A549 (cell line): Measurements from ENCODE around the gene RBFOX1. TPM values are rescaled to one million over a fixed set of nuclear protein-coding genes. Genes with fewer than 3 reads are reported as not detected.

ENCODE experiments used
- ATAC-seq, 2 experiments: fragments of 200-7000 bp in 1 of 2; fragments of >200 bp in 1 of 2; cut with Nextera tagmentation in 1 of 2; cut with Tn5 transposase in 1 of 2; 3 replicates each; pipeline versions ENCODE4 v1.8.0 to v1.9.1; 2018 to 2020; ENCODE audit warnings: mild to moderate bottlenecking in 1 of 2, moderate library complexity in 1 of 2
- CTCF ChIA-PET: fragments of 300-600 bp; sonication (Branson Sonifier 250); formaldehyde crosslinking; extraction: SDS; loops from one replicate; lab custom pipeline; 2021; ENCODE audit warnings: antibody characterized with exemption, inconsistent platforms; lab: Yijun Ruan, JAX
- POLR2A ChIA-PET: fragments of 350-600 bp; formaldehyde crosslinking; extraction: SDS; loops from one replicate; lab custom pipeline; 2021; ENCODE audit warnings: antibody characterized with exemption, inconsistent platforms; lab: Yijun Ruan, JAX
- DNase-seq, 2 experiments: peaks; one replicate each; pipeline versions ENCODE4 v3.0.0 to v3.0.0-alpha.2; 2011 to 2016; ENCODE audit warnings: low read depth in 1 of 2, low spot score in 1 of 2
- FAIRE-seq: peaks from 2 replicates; lab custom pipeline; 2011; peaks lifted over from hg19 to GRCh38; lab: Jason Lieb, UNC
- H3K27ac ChIP-seq, 2 experiments: fragments of >200 bp; sonication (Bioruptor Twin); formaldehyde crosslinking; 3 replicates each; pipeline ENCODE4 v1.5.1; 2016 to 2017
- H3K4me1 ChIP-seq: fragments of >200 bp; sonication (Bioruptor Twin); formaldehyde crosslinking; 3 replicates; pipeline ENCODE4 v1.6.1; 2016
- H3K4me2 ChIP-seq: fragments of >200 bp; sonication (Bioruptor Twin); formaldehyde crosslinking; 3 replicates; pipeline ENCODE4 v1.6.1; 2016
- H3K4me3 ChIP-seq: fragments of >200 bp; sonication (Bioruptor Twin); formaldehyde crosslinking; 3 replicates; pipeline ENCODE4 v1.5.1; 2016
- H3K9me3 ChIP-seq: fragments of >200 bp; sonication (Bioruptor Twin); formaldehyde crosslinking; 3 replicates; pipeline ENCODE4 v1.6.1; 2016
- BHLHE40 ChIP-seq: IDR thresholded peaks from 2 replicates; pipeline ENCODE4 v1.6.1; 2012; ENCODE audit warnings: low read depth, low read length, inconsistent platforms
- CBX8 ChIP-seq: fragments of 200-600 bp; sonication (generic); IDR thresholded peaks from 2 replicates; pipeline ENCODE4 v1.6.1; 2016
- CEBPB ChIP-seq, 2 experiments: fragments of >200 bp in 1 of 2; sonication (Bioruptor Twin) in 1 of 2; formaldehyde crosslinking in 1 of 2; IDR thresholded peaks; 2 replicates each; pipeline ENCODE4 v1.6.1; 2012 to 2016
- CHD2 ChIP-seq: fragments of 150-350 bp; IDR thresholded peaks from 2 replicates; pipeline ENCODE4 v1.6.1; 2014; ENCODE audit warnings: low read length; ENCODE audit not compliant: partially characterized antibody
- CHD4 ChIP-seq: fragments of 200-600 bp; sonication (generic); IDR thresholded peaks from 2 replicates; pipeline ENCODE4 v1.6.1; 2016; ENCODE audit warnings: antibody characterized with exemption, mild to moderate bottlenecking, borderline replicate concordance
- EHF ChIP-seq: fragments of 250-450 bp; sonication (Bioruptor Pico); IDR thresholded peaks from 2 replicates; pipeline ENCODE4 v1.5.0; 2020; ENCODE audit warnings: mild to moderate bottlenecking
- ESRRA ChIP-seq: fragments of 150-350 bp; IDR thresholded peaks from 2 replicates; pipeline ENCODE4 v1.6.1; 2014; ENCODE audit warnings: mild to moderate bottlenecking, low read length, borderline replicate concordance
- FOSL2 ChIP-seq, 2 experiments: fragments of 450-650 bp in 1 of 2; fragments of >200 bp in 1 of 2; sonication (Bioruptor Twin) in 1 of 2; formaldehyde crosslinking; IDR thresholded peaks; 2 replicates each; pipeline versions ENCODE4 v1.5.0 to v1.6.1; 2016 to 2020; ENCODE audit warnings: mild to moderate bottlenecking in 1 of 2, moderate library complexity in 1 of 2
- HEYL ChIP-seq: fragments of 250-450 bp; sonication (Bioruptor Pico); IDR thresholded peaks from 2 replicates; pipeline ENCODE4 v1.8.0; 2021; ENCODE audit warnings: mild to moderate bottlenecking, moderate library complexity
- HOXA7 ChIP-seq: fragments of 250-450 bp; sonication (Bioruptor Pico); IDR thresholded peaks from 2 replicates; pipeline ENCODE4 v1.5.0; 2020; ENCODE audit warnings: mild to moderate bottlenecking, moderate library complexity
- HOXB13 ChIP-seq: fragments of 250-450 bp; sonication (Bioruptor Pico); IDR thresholded peaks from 2 replicates; pipeline ENCODE4 v1.5.0; 2020; ENCODE audit warnings: low read depth, mild to moderate bottlenecking, moderate library complexity
- KDM5A ChIP-seq: fragments of 200-600 bp; sonication (generic); IDR thresholded peaks from 2 replicates; pipeline ENCODE4 v1.6.1; 2016; ENCODE audit warnings: antibody characterized with exemption, mild to moderate bottlenecking
- MYC ChIP-seq: IDR thresholded peaks from 2 replicates; pipeline ENCODE4 v1.6.1; 2012; ENCODE audit warnings: mild to moderate bottlenecking, inconsistent platforms, low read length, improper control_type of control experiment, borderline replicate concordance
- POLR2A ChIP-seq: IDR thresholded peaks from 2 replicates; pipeline ENCODE4 v1.6.1; 2012; ENCODE audit warnings: mild to moderate bottlenecking, low read length
- RAD21 ChIP-seq, 2 experiments: fragments of >200 bp in 1 of 2; sonication (Bioruptor Twin) in 1 of 2; formaldehyde crosslinking in 1 of 2; IDR thresholded peaks in 1 of 2; conservative IDR thresholded peaks in 1 of 2; 2 replicates in 1 of 2; 3 replicates in 1 of 2; pipeline ENCODE4 v1.6.1; 2012 to 2018; ENCODE audit warnings: inconsistent platforms in 1 of 2
- RARB ChIP-seq: fragments of 250-450 bp; sonication (Bioruptor Pico); IDR thresholded peaks from 2 replicates; pipeline ENCODE4 v1.8.0; 2021; ENCODE audit warnings: mild to moderate bottlenecking, moderate library complexity
- RNF2 ChIP-seq: fragments of 200-600 bp; sonication (generic); IDR thresholded peaks from 2 replicates; pipeline ENCODE4 v1.6.1; 2016; ENCODE audit warnings: low read depth, mild to moderate bottlenecking, antibody characterized with exemption, moderate library complexity, borderline replicate concordance
- SREBF2 ChIP-seq: fragments of 450-650 bp; IDR thresholded peaks from 2 replicates; pipeline ENCODE4 v1.6.1; 2014; ENCODE audit warnings: mild to moderate bottlenecking, moderate library complexity
- TFCP2L1 ChIP-seq: fragments of 250-450 bp; sonication (Bioruptor Pico); IDR thresholded peaks from 2 replicates; pipeline ENCODE4 v1.5.0; 2021; ENCODE audit warnings: mild to moderate bottlenecking
- TP53 ChIP-seq: fragments of 250-450 bp; sonication (Bioruptor Pico); IDR thresholded peaks from 2 replicates; pipeline ENCODE4 v1.5.0; 2021; ENCODE audit warnings: mild to moderate bottlenecking, moderate library complexity
- ZFP36 ChIP-seq: fragments of 450-650 bp; IDR thresholded peaks from 2 replicates; pipeline ENCODE4 v1.6.1; 2014; ENCODE audit warnings: borderline replicate concordance; ENCODE audit not compliant: partially characterized antibody
- ZSCAN20 ChIP-seq: fragments of 250-450 bp; sonication (Bioruptor Pico); IDR thresholded peaks from 2 replicates; pipeline ENCODE4 v1.8.0; 2022; ENCODE audit warnings: mild to moderate bottlenecking, moderate library complexity
- WGBS: methylation state at CpG from one replicate; pipeline ENCODE4 v1.1.6; 2017; ENCODE audit errors: missing lambda C conversion rate; 5-methylcytosine and 5-hydroxymethylcytosine counted together
- polyA plus RNA-seq, 4 experiments: library from polyadenylated mRNA; depleted of rRNA in 3 of 4; stranded (reverse); fragments of >200 nt; fragmentation: RNase III in 1 of 4; extraction: RNeasy Plus Mini Kit Qiagen cat#74134 plus additional on column Dnase treatment in 1 of 4; gene quantifications; 2 replicates in 3 of 4; 3 replicates in 1 of 4; pipeline ENCODE4 v1.2.3, GENCODE V29; 2011 to 2017
- TF ChIP-seq, protein P1 (sequence below): fragments of >200 bp; sonication (Bioruptor Twin); formaldehyde crosslinking; IDR thresholded peaks from 3 replicates; pipeline ENCODE4 v1.5.1; 2016
- TF ChIP-seq, protein P2 (sequence below): fragments of 250-450 bp; sonication (Bioruptor Pico); IDR thresholded peaks from 2 replicates; pipeline ENCODE4 v1.5.0; 2020; ENCODE audit warnings: low read depth, mild to moderate bottlenecking, moderate library complexity
- TF ChIP-seq, protein P3 (sequence below): IDR thresholded peaks from 2 replicates; pipeline ENCODE4 v1.6.1; 2012
- TF ChIP-seq, protein P4 (sequence below): fragments of 150-350 bp; IDR thresholded peaks from 2 replicates; pipeline ENCODE4 v1.6.1; 2014; ENCODE audit warnings: low read depth, mild to moderate bottlenecking, low read length

RBFOX1 gene
- polyA plus RNA-seq, 2 of the 4 experiments (the other 2 are of a cell fraction) = not detected

DNA sequence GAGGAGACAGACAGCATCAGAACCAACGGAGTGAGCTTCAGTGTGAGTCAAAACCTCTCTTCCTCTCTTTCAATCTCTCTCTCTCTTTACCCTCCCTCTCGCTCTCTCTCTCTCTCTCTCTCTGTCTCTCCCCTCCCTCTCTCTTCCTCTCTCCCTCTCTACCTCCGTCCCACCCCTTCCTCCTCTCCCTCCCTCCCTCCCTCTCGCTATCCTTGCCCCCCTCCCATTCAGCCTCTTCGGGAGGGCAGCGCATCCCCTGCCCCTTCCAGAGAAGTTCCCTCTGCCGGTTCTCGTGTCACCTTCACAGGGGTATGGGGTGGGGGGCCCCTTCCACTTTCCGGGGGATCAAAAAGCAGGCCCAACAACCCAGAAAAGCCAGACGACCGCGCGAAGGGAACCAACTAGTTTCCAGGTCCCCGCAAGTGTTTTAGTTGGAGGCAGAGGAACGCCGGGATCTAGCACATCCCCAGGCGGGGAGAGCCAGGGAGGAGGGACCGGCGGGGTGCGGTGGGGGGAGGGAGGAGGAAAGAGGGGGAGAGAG is 28.9 kb upstream of the RBFOX1 start:
- Histone ChIP-seq H3K27ac (no peak overlapping the region), H3K9me3 (no peaks in the 10 kb centered on the region), H3K4me3 (no peak overlapping the region), H3K4me1 (no peaks in the 10 kb centered on the region), H3K4me2 (no peak overlapping the region)
- no peak for DNase-seq
- no peak for ATAC-seq
- 17% methylated on average over 7 of the region's 20 CpGs for WGBS
- CTCF ChIA-PET = interaction anchor here (0.6 kb wide), 1 partner anchor 160 kb away, joined by 3 read pairs; no protein-coding TSS in a partner anchor
- POLR2A ChIA-PET = no interaction called here
- no peak for FAIRE-seq
- TF ChIP-seq ESRRA = no peak
- no peak for TF ChIP-seq TFCP2L1 (CRISPR knock-in tag)
- no peak for TF ChIP-seq ZFP36
- TF ChIP-seq, protein P1, sequence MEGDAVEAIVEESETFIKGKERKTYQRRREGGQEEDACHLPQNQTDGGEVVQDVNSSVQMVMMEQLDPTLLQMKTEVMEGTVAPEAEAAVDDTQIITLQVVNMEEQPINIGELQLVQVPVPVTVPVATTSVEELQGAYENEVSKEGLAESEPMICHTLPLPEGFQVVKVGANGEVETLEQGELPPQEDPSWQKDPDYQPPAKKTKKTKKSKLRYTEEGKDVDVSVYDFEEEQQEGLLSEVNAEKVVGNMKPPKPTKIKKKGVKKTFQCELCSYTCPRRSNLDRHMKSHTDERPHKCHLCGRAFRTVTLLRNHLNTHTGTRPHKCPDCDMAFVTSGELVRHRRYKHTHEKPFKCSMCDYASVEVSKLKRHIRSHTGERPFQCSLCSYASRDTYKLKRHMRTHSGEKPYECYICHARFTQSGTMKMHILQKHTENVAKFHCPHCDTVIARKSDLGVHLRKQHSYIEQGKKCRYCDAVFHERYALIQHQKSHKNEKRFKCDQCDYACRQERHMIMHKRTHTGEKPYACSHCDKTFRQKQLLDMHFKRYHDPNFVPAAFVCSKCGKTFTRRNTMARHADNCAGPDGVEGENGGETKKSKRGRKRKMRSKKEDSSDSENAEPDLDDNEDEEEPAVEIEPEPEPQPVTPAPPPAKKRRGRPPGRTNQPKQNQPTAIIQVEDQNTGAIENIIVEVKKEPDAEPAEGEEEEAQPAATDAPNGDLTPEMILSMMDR = no peak
- TF ChIP-seq CEBPB (IDR thresholded peaks at IDR 0.05) = no peak
- TF ChIP-seq, protein P2, sequence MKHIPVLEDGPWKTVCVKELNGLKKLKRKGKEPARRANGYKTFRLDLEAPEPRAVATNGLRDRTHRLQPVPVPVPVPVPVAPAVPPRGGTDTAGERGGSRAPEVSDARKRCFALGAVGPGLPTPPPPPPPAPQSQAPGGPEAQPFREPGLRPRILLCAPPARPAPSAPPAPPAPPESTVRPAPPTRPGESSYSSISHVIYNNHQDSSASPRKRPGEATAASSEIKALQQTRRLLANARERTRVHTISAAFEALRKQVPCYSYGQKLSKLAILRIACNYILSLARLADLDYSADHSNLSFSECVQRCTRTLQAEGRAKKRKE (CRISPR knock-in tag) = no peak
- TF ChIP-seq, protein P3, sequence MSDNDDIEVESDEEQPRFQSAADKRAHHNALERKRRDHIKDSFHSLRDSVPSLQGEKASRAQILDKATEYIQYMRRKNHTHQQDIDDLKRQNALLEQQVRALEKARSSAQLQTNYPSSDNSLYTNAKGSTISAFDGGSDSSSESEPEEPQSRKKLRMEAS = no peak
- no peak for TF ChIP-seq RAD21 (conservative IDR thresholded peaks at IDR 0.05 in 1 of 2, IDR thresholded peaks at IDR 0.05 in 1 of 2)
- TF ChIP-seq FOSL2 (IDR thresholded peaks at IDR 0.05) = no peak
- TF ChIP-seq FOSL2 (CRISPR knock-in tag; IDR thresholded peaks at IDR 0.05) = no peak
- no peak for TF ChIP-seq HOXB13
- TF ChIP-seq, protein P4, sequence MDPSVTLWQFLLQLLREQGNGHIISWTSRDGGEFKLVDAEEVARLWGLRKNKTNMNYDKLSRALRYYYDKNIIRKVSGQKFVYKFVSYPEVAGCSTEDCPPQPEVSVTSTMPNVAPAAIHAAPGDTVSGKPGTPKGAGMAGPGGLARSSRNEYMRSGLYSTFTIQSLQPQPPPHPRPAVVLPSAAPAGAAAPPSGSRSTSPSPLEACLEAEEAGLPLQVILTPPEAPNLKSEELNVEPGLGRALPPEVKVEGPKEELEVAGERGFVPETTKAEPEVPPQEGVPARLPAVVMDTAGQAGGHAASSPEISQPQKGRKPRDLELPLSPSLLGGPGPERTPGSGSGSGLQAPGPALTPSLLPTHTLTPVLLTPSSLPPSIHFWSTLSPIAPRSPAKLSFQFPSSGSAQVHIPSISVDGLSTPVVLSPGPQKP = no peak

DNA sequence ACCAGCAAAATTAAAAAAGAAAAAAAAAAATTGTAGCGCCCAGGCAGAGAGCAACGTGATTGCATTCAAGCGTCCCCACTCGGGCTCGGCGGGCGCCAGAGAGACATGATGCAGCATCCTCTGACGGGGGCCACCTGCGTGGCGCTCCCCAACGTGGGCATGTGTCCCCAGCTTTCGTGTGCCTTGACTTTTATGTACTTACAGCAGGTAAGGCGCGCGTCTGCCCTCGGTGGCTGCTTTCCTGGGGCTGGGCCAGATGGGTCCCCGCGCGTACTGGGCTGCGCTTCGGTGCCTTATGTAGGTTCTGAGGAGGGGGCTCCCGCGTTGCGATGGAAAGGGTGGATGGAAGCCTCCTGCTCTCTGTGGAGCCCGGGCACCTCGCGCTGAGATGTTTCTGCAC is 28.4 kb upstream of the RBFOX1 start:
- WGBS = 18% methylated on average over 27 of the region's 27 CpGs
- Histone ChIP-seq H3K4me3 (no peak overlapping the region), H3K4me1 (no peaks in the 10 kb centered on the region), H3K27ac (no peak overlapping the region), H3K9me3 (no peaks in the 10 kb centered on the region), H3K4me2 (no peak overlapping the region)
- CTCF ChIA-PET = no interaction called here
- FAIRE-seq = no peak
- POLR2A ChIA-PET = no interaction called here
- TF ChIP-seq ESRRA (no peak), ZSCAN20 (CRISPR knock-in tag) (no peak), TFCP2L1 (CRISPR knock-in tag) (no peak), MYC (no peak), CBX8 (no peak), HEYL (CRISPR knock-in tag) (no peak), RARB (CRISPR knock-in tag) (no peak), HOXA7 (no peak)
- TF ChIP-seq, protein P4 = no peak
- no peak for DNase-seq
- no peak for ATAC-seq

DNA sequence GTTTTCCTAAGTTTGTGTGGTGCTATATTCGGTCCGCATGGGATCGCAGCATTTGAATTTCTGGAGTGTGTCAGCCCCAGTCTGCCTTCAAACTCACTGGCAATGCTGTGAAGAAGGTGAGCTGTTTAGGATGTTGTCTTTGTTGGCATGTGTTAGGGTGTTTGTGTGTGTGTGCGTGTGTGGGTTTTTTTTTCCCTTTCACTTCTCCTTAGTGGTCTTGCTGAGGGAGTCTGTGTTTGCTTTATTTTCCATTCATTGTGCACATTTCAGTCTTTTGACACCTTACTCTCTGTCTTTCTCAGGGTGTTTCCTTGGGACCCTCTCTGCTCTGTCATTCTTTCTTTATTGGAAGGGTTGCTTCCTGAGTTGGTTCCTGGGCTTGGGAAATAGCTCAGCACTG is 27.7 kb upstream of the RBFOX1 start:
- WGBS = 33% methylated on average over 4 of the region's 4 CpGs
- Histone ChIP-seq H3K27ac (no peak overlapping the region), H3K4me2 (no peak overlapping the region), H3K4me1 (no peaks in the 10 kb centered on the region), H3K9me3 (no peaks in the 10 kb centered on the region), H3K4me3 (no peak overlapping the region)
- TF ChIP-seq HOXB13 = no peak
- TF ChIP-seq KDM5A = no peak
- no peak for TF ChIP-seq HEYL (CRISPR knock-in tag)
- TF ChIP-seq RAD21 (conservative IDR thresholded peaks at IDR 0.05 in 1 of 2, IDR thresholded peaks at IDR 0.05 in 1 of 2) = no peak
- TF ChIP-seq, protein P4 = no peak
- TF ChIP-seq CHD4 = no peak
- TF ChIP-seq BHLHE40 = no peak
- TF ChIP-seq EHF (CRISPR knock-in tag) = no peak
- no peak for TF ChIP-seq POLR2A
- TF ChIP-seq FOSL2 (IDR thresholded peaks at IDR 0.05) = no peak
- no peak for TF ChIP-seq FOSL2 (CRISPR knock-in tag; IDR thresholded peaks at IDR 0.05)
- no peak for TF ChIP-seq SREBF2
- no peak for TF ChIP-seq TP53 (CRISPR knock-in tag)
- TF ChIP-seq RNF2 = no peak
- TF ChIP-seq CHD2 = no peak
- no peak for FAIRE-seq
- ChIA-PET CTCF (no interaction called here), POLR2A (no interaction called here)
- ATAC-seq = no peak
- DNase-seq = no peak
